ENCODE measurements around the gene HSD11B2. TPM values are rescaled to one million over a fixed set of nuclear protein-coding genes. Genes with fewer than 3 reads are reported as not detected.

HSD11B2 gene
- total RNA-seq, 1 donor from 2014 or later, result 6.0 TPM

GRCh38 chr16:67432506-67432890 is 1.6 kb downstream of the HSD11B2 start:
- Mint-ChIP-seq H3K4me3 (ENCODE audit: unreplicated experiment) (peak overlapping the region; percentile 77), H3K4me1 (ENCODE audit: low read depth, unreplicated experiment) (peaks cover 11% of the 10 kb centered on the region), H3K9me3 (ENCODE audit: unreplicated experiment) (peaks cover 11% of the 10 kb centered on the region), H3K27ac (ENCODE audit: unreplicated experiment) (peak overlapping the region; percentile 48), H3K36me3 (ENCODE audit: unreplicated experiment) (no peaks in the 10 kb centered on the region), H3K27me3 (ENCODE audit: unreplicated experiment) (peaks cover 29% of the 10 kb centered on the region)
- DNase-seq, result no peak
- TF ChIP-seq, protein P1, sequence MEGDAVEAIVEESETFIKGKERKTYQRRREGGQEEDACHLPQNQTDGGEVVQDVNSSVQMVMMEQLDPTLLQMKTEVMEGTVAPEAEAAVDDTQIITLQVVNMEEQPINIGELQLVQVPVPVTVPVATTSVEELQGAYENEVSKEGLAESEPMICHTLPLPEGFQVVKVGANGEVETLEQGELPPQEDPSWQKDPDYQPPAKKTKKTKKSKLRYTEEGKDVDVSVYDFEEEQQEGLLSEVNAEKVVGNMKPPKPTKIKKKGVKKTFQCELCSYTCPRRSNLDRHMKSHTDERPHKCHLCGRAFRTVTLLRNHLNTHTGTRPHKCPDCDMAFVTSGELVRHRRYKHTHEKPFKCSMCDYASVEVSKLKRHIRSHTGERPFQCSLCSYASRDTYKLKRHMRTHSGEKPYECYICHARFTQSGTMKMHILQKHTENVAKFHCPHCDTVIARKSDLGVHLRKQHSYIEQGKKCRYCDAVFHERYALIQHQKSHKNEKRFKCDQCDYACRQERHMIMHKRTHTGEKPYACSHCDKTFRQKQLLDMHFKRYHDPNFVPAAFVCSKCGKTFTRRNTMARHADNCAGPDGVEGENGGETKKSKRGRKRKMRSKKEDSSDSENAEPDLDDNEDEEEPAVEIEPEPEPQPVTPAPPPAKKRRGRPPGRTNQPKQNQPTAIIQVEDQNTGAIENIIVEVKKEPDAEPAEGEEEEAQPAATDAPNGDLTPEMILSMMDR (IDR thresholded peaks at IDR 0.05; ENCODE audit: partially characterized antibody, unreplicated experiment), result no peak

DNA sequence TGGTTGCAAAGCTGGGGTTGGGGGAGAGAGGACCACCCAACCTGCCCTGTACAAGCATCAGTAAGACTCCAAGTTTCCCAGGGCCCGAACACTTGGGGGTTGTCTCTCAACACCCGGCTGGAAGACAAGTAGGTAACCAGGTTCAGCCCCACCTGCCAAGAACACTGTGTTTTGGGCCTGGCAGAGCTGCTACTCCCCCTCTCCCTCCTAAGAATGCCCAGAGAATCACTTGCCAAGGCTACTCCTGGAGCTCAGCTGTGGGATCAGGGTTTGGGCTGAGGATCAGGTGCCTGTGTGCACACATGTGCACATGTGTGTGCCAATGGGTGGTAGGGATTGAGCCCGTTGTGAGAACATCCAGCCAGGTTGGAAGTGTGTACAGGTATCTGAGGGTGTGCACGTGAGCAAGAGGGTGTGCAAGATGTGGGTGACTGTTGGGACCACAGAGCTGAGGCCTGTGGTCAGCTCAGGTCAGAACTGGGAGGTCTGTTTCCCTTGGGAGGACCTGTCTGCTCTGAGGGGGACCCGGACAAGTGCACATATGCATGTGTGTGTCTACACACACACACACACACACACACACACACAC is 2.3 kb downstream of the HSD11B2 start:
- no peak overlapping the region for H3K4me3 Mint-ChIP-seq (ENCODE audit: unreplicated experiment)
- no peaks in the 10 kb centered on the region for H3K36me3 Mint-ChIP-seq (ENCODE audit: unreplicated experiment)
- TF ChIP-seq, protein P1 (IDR thresholded peaks at IDR 0.05; ENCODE audit: partially characterized antibody, unreplicated experiment), result no peak
- H3K9me3 Mint-ChIP-seq (ENCODE audit: unreplicated experiment), result peaks cover 11% of the 10 kb centered on the region
- H3K27me3 Mint-ChIP-seq (ENCODE audit: unreplicated experiment), result peaks cover 25% of the 10 kb centered on the region
- peaks cover 10% of the 10 kb centered on the region for H3K4me1 Mint-ChIP-seq (ENCODE audit: low read depth, unreplicated experiment)
- no peak for DNase-seq
- H3K27ac Mint-ChIP-seq (ENCODE audit: unreplicated experiment), result no peak overlapping the region

DNA sequence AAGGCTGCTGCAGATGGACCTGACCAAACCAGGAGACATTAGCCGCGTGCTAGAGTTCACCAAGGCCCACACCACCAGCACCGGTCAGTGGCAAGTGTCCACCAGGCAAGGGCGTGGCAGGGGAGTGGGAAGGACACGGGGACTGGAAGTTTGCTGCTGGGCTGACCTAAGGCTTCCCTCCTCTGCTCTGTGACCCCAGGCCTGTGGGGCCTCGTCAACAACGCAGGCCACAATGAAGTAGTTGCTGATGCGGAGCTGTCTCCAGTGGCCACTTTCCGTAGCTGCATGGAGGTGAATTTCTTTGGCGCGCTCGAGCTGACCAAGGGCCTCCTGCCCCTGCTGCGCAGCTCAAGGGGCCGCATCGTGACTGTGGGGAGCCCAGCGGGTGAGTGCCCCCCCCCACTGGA is 4.8 kb downstream of the HSD11B2 start:
- no peak for DNase-seq
- Mint-ChIP-seq H3K4me1 (ENCODE audit: low read depth, unreplicated experiment) (peaks cover 5% of the 10 kb centered on the region), H3K36me3 (ENCODE audit: unreplicated experiment) (no peaks in the 10 kb centered on the region), H3K4me3 (ENCODE audit: unreplicated experiment) (no peak overlapping the region), H3K27ac (ENCODE audit: unreplicated experiment) (no peak overlapping the region), H3K27me3 (ENCODE audit: unreplicated experiment) (peaks cover 20% of the 10 kb centered on the region), H3K9me3 (ENCODE audit: unreplicated experiment) (peaks cover 5% of the 10 kb centered on the region)
- TF ChIP-seq, protein P1 (IDR thresholded peaks at IDR 0.05; ENCODE audit: partially characterized antibody, unreplicated experiment), result no peak

GRCh38 chr16:67436640-67437193 is 5.8 kb downstream of the HSD11B2 start:
- Mint-ChIP-seq H3K27me3 (ENCODE audit: unreplicated experiment) (peaks cover 20% of the 10 kb centered on the region), H3K4me3 (ENCODE audit: unreplicated experiment) (no peak overlapping the region), H3K4me1 (ENCODE audit: low read depth, unreplicated experiment) (peaks cover 6% of the 10 kb centered on the region), H3K9me3 (ENCODE audit: unreplicated experiment) (peaks cover 5% of the 10 kb centered on the region), H3K27ac (ENCODE audit: unreplicated experiment) (no peak overlapping the region), H3K36me3 (ENCODE audit: unreplicated experiment) (no peaks in the 10 kb centered on the region)
- TF ChIP-seq, protein P1 (IDR thresholded peaks at IDR 0.05; ENCODE audit: partially characterized antibody, unreplicated experiment), result no peak
- no peak for DNase-seq

GRCh38 chr16:67437513-67437912 is 6.6 kb downstream of the HSD11B2 start:
- Mint-ChIP-seq H3K9me3 (ENCODE audit: unreplicated experiment) (peaks cover 3% of the 10 kb centered on the region), H3K27me3 (ENCODE audit: unreplicated experiment) (peaks cover 19% of the 10 kb centered on the region), H3K27ac (ENCODE audit: unreplicated experiment) (no peak overlapping the region), H3K36me3 (ENCODE audit: unreplicated experiment) (no peaks in the 10 kb centered on the region), H3K4me3 (ENCODE audit: unreplicated experiment) (no peak overlapping the region), H3K4me1 (ENCODE audit: low read depth, unreplicated experiment) (peaks cover 7% of the 10 kb centered on the region)
- TF ChIP-seq, protein P1 (IDR thresholded peaks at IDR 0.05; ENCODE audit: partially characterized antibody, unreplicated experiment), result no peak
- no peak for DNase-seq

Measured in glutamatergic neuron (in vitro differentiated cells).